PC-3 (cell line): ENCODE data around the gene CCL20.
"Not testable (repeated sequence)": the region's sequence is repeated elsewhere in the genome, so short reads cannot be mapped to it uniquely, and the experiment has no call there.

Experiments
- EZH2 ChIP-seq: fragments of 300-600 bp; sonication (generic); IDR thresholded peaks from one replicate; pipeline ENCODE4 v1.6.1; 2017; ENCODE audit warnings: antibody characterized with exemption, mild to moderate bottlenecking, low read length; ENCODE audit not compliant: unreplicated experiment
- EZH2phosphoT487 ChIP-seq: fragments of 300-600 bp; sonication (generic); IDR thresholded peaks from 2 replicates; pipeline ENCODE4 v1.6.1; 2018; ENCODE audit warnings: mild to moderate bottlenecking, antibody characterized with exemption, low read length, borderline replicate concordance
- TF ChIP-seq, protein P1 (sequence below): fragments of 300-600 bp; sonication (generic); conservative IDR thresholded peaks from 2 replicates; pipeline ENCODE4 v1.5.1; 2017; ENCODE audit warnings: antibody characterized with exemption, low read depth, mild to moderate bottlenecking, low read length

DNA sequence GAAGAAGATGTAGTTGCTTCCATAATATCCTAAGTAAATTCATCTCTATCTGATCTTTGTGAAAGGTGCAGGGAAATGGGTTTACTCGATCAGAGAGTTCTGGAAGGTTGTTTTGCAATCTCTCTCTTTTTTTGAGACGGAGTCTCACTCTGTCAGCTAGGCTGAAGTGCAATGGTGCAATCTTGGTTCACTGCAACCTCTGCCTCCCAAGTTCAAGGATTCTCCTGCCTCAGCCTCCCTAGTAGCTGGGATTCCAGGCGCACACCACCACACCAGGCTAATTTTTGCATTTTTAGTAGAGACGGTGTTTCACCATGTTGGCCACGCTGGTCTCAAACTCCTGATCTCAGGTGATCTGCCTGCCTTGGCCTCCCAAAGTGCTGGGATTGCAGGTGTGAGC, 16.9 kb upstream of the CCL20 start:
- TF ChIP-seq, protein P1, sequence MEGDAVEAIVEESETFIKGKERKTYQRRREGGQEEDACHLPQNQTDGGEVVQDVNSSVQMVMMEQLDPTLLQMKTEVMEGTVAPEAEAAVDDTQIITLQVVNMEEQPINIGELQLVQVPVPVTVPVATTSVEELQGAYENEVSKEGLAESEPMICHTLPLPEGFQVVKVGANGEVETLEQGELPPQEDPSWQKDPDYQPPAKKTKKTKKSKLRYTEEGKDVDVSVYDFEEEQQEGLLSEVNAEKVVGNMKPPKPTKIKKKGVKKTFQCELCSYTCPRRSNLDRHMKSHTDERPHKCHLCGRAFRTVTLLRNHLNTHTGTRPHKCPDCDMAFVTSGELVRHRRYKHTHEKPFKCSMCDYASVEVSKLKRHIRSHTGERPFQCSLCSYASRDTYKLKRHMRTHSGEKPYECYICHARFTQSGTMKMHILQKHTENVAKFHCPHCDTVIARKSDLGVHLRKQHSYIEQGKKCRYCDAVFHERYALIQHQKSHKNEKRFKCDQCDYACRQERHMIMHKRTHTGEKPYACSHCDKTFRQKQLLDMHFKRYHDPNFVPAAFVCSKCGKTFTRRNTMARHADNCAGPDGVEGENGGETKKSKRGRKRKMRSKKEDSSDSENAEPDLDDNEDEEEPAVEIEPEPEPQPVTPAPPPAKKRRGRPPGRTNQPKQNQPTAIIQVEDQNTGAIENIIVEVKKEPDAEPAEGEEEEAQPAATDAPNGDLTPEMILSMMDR: not testable (repeated sequence)
- TF ChIP-seq EZH2, EZH2phosphoT487: not testable (repeated sequence)
